ENCODE results near the gene TEAD1. TPM values are rescaled to one million over a fixed set of nuclear protein-coding genes. Genes with fewer than 3 reads are reported as not detected.

Gene TEAD1
- total RNA-seq, 1 donor from 2014 or later, result 163 TPM

DNA sequence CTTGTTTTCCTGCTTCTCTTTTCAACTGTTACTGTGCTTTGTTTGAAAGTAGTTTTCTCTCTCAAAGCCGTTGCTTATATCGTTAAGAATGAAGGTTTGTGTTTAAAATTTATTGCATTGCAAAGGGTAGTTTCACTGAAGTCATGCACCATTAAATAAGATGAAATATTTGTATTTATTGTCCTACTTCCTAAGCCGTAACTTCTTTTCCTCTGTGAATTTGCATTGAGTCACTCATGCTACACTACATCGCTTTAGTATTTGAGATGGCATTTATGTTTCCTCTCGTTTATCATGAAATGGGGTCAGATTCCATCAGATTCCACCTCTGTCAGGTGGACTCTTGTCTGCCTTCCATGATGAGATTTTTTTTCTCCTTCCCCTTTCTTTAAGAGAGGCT lies 269.1 kb downstream of the TEAD1 start:
- Mint-ChIP-seq H3K27me3 (ENCODE audit: low read depth) (no peaks in the 10 kb centered on the region), H3K36me3 (peaks cover 45% of the 10 kb centered on the region), H3K9me3 (peaks cover 20% of the 10 kb centered on the region), H3K4me3 (no peak overlapping the region), H3K27ac (no peak overlapping the region), H3K4me1 (no peaks in the 10 kb centered on the region)
- no peak for DNase-seq (ENCODE audit: low spot score in 2 of 2, unreplicated experiment in 2 of 2)
- TF ChIP-seq, protein P1, sequence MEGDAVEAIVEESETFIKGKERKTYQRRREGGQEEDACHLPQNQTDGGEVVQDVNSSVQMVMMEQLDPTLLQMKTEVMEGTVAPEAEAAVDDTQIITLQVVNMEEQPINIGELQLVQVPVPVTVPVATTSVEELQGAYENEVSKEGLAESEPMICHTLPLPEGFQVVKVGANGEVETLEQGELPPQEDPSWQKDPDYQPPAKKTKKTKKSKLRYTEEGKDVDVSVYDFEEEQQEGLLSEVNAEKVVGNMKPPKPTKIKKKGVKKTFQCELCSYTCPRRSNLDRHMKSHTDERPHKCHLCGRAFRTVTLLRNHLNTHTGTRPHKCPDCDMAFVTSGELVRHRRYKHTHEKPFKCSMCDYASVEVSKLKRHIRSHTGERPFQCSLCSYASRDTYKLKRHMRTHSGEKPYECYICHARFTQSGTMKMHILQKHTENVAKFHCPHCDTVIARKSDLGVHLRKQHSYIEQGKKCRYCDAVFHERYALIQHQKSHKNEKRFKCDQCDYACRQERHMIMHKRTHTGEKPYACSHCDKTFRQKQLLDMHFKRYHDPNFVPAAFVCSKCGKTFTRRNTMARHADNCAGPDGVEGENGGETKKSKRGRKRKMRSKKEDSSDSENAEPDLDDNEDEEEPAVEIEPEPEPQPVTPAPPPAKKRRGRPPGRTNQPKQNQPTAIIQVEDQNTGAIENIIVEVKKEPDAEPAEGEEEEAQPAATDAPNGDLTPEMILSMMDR (IDR thresholded peaks at IDR 0.05; ENCODE audit: unreplicated experiment), result no peak

DNA sequence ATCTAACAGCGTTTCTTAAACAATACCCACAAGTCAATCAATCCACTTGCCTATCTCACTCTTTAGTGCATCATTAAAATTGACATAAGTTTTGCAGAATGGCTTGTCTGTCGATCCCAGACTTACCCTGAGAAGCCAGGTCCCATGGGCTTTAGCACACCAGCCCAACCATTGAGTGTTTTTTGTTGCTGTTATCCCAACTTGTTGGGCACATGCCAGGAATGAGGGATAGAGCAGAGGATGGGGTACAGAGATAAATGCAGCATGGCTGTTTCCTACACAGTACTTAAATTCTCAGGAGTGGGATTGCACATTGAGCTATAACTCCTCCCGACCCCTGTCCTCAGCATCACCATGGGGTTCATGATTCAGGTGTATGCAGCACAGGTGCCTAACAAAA lies 270.7 kb downstream of the TEAD1 start:
- Mint-ChIP-seq H3K27ac (no peak overlapping the region), H3K4me3 (no peak overlapping the region), H3K27me3 (ENCODE audit: low read depth) (peaks cover 1% of the 10 kb centered on the region), H3K36me3 (peaks cover 32% of the 10 kb centered on the region), H3K4me1 (peaks cover 2% of the 10 kb centered on the region), H3K9me3 (peaks cover 20% of the 10 kb centered on the region)
- no peak for DNase-seq (ENCODE audit: low spot score in 2 of 2, unreplicated experiment in 2 of 2)
- TF ChIP-seq, protein P1 (IDR thresholded peaks at IDR 0.05; ENCODE audit: unreplicated experiment), result no peak

- no peak for DNase-seq (ENCODE audit: low spot score in 2 of 2, unreplicated experiment in 2 of 2)
- Mint-ChIP-seq H3K9me3 (peaks cover 62% of the 10 kb centered on the region), H3K27me3 (ENCODE audit: low read depth) (peaks cover 1% of the 10 kb centered on the region), H3K4me3 (no peak overlapping the region), H3K36me3 (peaks cover 8% of the 10 kb centered on the region), H3K27ac (peak overlapping the region; percentile 14), H3K4me1 (peaks cover 2% of the 10 kb centered on the region)
- TF ChIP-seq, protein P1 (IDR thresholded peaks at IDR 0.05; ENCODE audit: unreplicated experiment), result no peak
These were observed 275.2 kb downstream of the TEAD1 start for GRCh38 chr11:12949453-12949852.

DNA sequence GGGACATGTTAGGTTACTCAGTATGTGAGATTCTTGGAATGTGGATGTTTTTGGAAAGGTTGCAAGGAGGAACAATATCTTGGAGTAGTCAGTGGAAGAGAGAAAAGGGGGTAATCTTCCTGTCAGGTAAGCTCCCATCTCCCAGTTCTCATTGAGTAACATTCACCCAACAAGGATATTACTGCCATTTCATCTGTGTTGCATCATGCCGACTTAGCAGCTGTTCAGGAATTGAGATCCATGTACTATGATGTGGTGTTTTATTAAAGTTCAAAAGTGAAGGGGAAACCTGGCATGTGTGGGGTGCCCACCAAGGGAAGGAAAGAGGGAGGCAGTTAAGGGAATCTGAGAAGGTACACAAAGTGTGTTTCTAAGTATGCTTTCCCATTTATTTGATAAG lies 276.4 kb downstream of the TEAD1 start:
- H3K9me3 Mint-ChIP-seq, result peaks cover 71% of the 10 kb centered on the region
- H3K4me1 Mint-ChIP-seq, result peaks cover 2% of the 10 kb centered on the region
- peaks cover 4% of the 10 kb centered on the region for H3K36me3 Mint-ChIP-seq
- no peak overlapping the region for H3K4me3 Mint-ChIP-seq
- H3K27me3 Mint-ChIP-seq (ENCODE audit: low read depth), result peaks cover 1% of the 10 kb centered on the region
- DNase-seq (ENCODE audit: low spot score in 2 of 2, unreplicated experiment in 2 of 2), result no peak
- TF ChIP-seq, protein P1 (IDR thresholded peaks at IDR 0.05; ENCODE audit: unreplicated experiment), result no peak
- H3K27ac Mint-ChIP-seq, result no peak overlapping the region

- H3K4me3 Mint-ChIP-seq, result no peak overlapping the region
- peaks cover 1% of the 10 kb centered on the region for H3K27me3 Mint-ChIP-seq (ENCODE audit: low read depth)
- H3K9me3 Mint-ChIP-seq, result peaks cover 72% of the 10 kb centered on the region
- H3K4me1 Mint-ChIP-seq, result peaks cover 2% of the 10 kb centered on the region
- H3K36me3 Mint-ChIP-seq, result peaks cover 4% of the 10 kb centered on the region
- DNase-seq (ENCODE audit: low spot score in 2 of 2, unreplicated experiment in 2 of 2), result no peak
- TF ChIP-seq, protein P1 (IDR thresholded peaks at IDR 0.05; ENCODE audit: unreplicated experiment), result no peak
- no peak overlapping the region for H3K27ac Mint-ChIP-seq
These were observed 277.2 kb downstream of the TEAD1 start for GRCh38 chr11:12951376-12951775.

GRCh38 chr11:12952094-12952493 lies 277.9 kb downstream of the TEAD1 start:
- no peak overlapping the region for H3K4me3 Mint-ChIP-seq
- TF ChIP-seq, protein P1 (IDR thresholded peaks at IDR 0.05; ENCODE audit: unreplicated experiment), result no peak
- H3K27me3 Mint-ChIP-seq (ENCODE audit: low read depth), result peaks cover 1% of the 10 kb centered on the region

More at GRCh38 chr11:12952094-12952493, 277.9 kb downstream of the TEAD1 start:
- H3K9me3 Mint-ChIP-seq, result peaks cover 64% of the 10 kb centered on the region
- H3K27ac Mint-ChIP-seq, result no peak overlapping the region
- H3K36me3 Mint-ChIP-seq, result no peaks in the 10 kb centered on the region
- DNase-seq (ENCODE audit: low spot score in 2 of 2, unreplicated experiment in 2 of 2), result no peak
- H3K4me1 Mint-ChIP-seq, result peaks cover 2% of the 10 kb centered on the region
